ENCODE measurements around the gene KRT35. TPM values are rescaled to one million over a fixed set of nuclear protein-coding genes. Genes with fewer than 3 reads are reported as not detected.

KRT35 gene
- total RNA-seq, 4 donors from 2014 or later: not detected

GRCh38 chr17:41527063-41528023 lies 46.4 kb upstream of the KRT35 start:
- H3K9me3 ChIP-seq: no peaks in the 10 kb centered on the region
- no peak for TF ChIP-seq CTCF (IDR thresholded peaks at IDR 0.05)
- TF ChIP-seq POLR2A (IDR thresholded peaks at IDR 0.05): peak in 1 of 2 donors; percentile 51
- peak overlapping the region; percentile 82 to 86 for H3K27ac ChIP-seq
- H3K36me3 ChIP-seq: no peaks in the 10 kb centered on the region
- H3K4me3 ChIP-seq: peak overlapping the region; percentile 54 to 55
- intact Hi-C loops (cut with DNase I; ENCODE audit: low total_unique reads): no loop called here
- peak; percentile 42 to 57 for DNase-seq
- no peaks in the 10 kb centered on the region for H3K4me1 ChIP-seq
- no peaks in the 10 kb centered on the region for H3K27me3 ChIP-seq

- H3K9me3 ChIP-seq: no peaks in the 10 kb centered on the region
- H3K4me3 ChIP-seq: no peak overlapping the region
- no peaks in the 10 kb centered on the region for H3K4me1 ChIP-seq
- no peak for DNase-seq
- no peaks in the 10 kb centered on the region for H3K36me3 ChIP-seq
- intact Hi-C loops (cut with DNase I; ENCODE audit: low total_unique reads): no loop called here
- no peaks in the 10 kb centered on the region for H3K27me3 ChIP-seq
- no peak overlapping the region for H3K27ac ChIP-seq
- TF ChIP-seq CTCF (IDR thresholded peaks at IDR 0.05) (no peak), POLR2A (IDR thresholded peaks at IDR 0.05) (no peak)
Measured at GRCh38 chr17:41524261-41524660, 43.3 kb upstream of the KRT35 start.

GRCh38 chr17:41523787-41524186 lies 42.8 kb upstream of the KRT35 start:
- TF ChIP-seq POLR2A (IDR thresholded peaks at IDR 0.05) (no peak), CTCF (IDR thresholded peaks at IDR 0.05) (no peak)
- Histone ChIP-seq H3K9me3 (no peaks in the 10 kb centered on the region), H3K36me3 (no peaks in the 10 kb centered on the region), H3K27ac (no peak overlapping the region), H3K4me3 (no peak overlapping the region), H3K27me3 (no peaks in the 10 kb centered on the region), H3K4me1 (no peaks in the 10 kb centered on the region)
- intact Hi-C loops (cut with DNase I; ENCODE audit: low total_unique reads): no loop called here
- DNase-seq: no peak

- intact Hi-C loops (cut with DNase I; ENCODE audit: low total_unique reads): no loop called here
- no peak for DNase-seq
- Histone ChIP-seq H3K4me3 (no peak overlapping the region), H3K4me1 (no peaks in the 10 kb centered on the region), H3K27me3 (no peaks in the 10 kb centered on the region), H3K9me3 (no peaks in the 10 kb centered on the region), H3K27ac (no peak overlapping the region), H3K36me3 (no peaks in the 10 kb centered on the region)
- TF ChIP-seq CTCF (IDR thresholded peaks at IDR 0.05) (no peak), POLR2A (IDR thresholded peaks at IDR 0.05) (no peak)
Measured at GRCh38 chr17:41523225-41523593, 42.3 kb upstream of the KRT35 start.
